ENCODE measurements around the gene SLX4IP. TPM values are rescaled to one million over a fixed set of nuclear protein-coding genes. Genes with fewer than 3 reads are reported as not detected.

The SLX4IP gene
- total RNA-seq, 4 donors from 2014 or later, result 4.8 to 7.2 (median 5.7) TPM

DNA sequence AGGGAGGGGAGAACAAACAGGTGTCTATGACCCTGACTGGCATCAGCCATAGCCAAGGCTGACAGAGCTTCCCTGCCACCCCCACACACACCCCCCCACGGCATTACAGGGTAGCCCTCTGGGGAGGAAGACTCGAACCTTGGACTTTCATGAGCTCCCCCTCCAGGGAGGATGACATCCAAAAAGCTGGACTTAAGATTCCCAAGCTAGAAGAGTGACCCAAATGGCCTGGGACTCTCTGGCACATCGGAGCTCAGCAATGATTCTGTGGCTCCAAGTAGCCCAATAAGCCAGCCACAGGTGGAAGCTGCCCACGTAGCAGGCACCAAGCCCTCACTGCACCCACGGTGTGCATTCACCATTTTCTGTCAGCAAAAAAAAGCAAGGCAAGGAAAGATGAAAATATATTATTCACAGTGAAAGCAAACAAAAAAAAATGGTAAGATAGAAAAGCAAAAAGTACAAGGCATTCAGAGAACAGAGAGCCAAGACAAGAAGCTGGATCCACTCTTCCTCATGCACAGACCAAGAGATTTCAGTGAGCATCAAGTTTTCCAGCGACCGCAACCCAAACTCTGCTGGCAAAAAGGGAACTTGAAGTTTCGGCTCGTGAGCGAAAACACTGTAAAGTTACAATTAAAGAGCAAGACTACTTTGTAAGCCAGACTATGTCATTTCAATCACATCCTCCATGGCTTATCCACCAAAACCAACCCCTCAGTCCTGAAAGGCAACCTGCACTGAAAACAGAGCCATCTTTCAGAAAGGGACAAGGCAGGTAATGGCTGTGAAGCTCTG is 227.8 kb downstream of the SLX4IP start:
- Histone ChIP-seq H3K36me3 (peaks cover 48% of the 10 kb centered on the region), H3K4me3 (no peak overlapping the region), H3K4me1 (peaks cover 91% of the 10 kb centered on the region), H3K9me3 (no peaks in the 10 kb centered on the region), H3K27me3 (no peaks in the 10 kb centered on the region), H3K27ac (no peak overlapping the region)
- WGBS, result 69% methylated on average over 10 of the region's 10 CpGs
- no peak for TF ChIP-seq EP300 (IDR thresholded peaks at IDR 0.05)
- peak in 1 of 2 donors; percentile 44 for DNase-seq (ENCODE audit: low spot score in 2 of 2)

GRCh38 chr20:10663756-10664155 is 228.7 kb downstream of the SLX4IP start:
- no peak overlapping the region for H3K27ac ChIP-seq
- peaks cover 46% of the 10 kb centered on the region for H3K36me3 ChIP-seq
- no peaks in the 10 kb centered on the region for H3K9me3 ChIP-seq
- peak in 1 of 2 donors; percentile 24 for DNase-seq (ENCODE audit: low spot score in 2 of 2)
- H3K4me3 ChIP-seq, result no peak overlapping the region
- H3K4me1 ChIP-seq, result peaks cover 91% of the 10 kb centered on the region
- H3K27me3 ChIP-seq, result no peaks in the 10 kb centered on the region
- TF ChIP-seq CTCF (IDR thresholded peaks at IDR 0.05), result no peak
- no peak for TF ChIP-seq POLR2AphosphoS5 (IDR thresholded peaks at IDR 0.05)
- no peak for TF ChIP-seq EP300 (IDR thresholded peaks at IDR 0.05)
- no peak for TF ChIP-seq POLR2A (IDR thresholded peaks at IDR 0.05)
- WGBS, result 67% methylated on average over 8 of the region's 8 CpGs

DNA sequence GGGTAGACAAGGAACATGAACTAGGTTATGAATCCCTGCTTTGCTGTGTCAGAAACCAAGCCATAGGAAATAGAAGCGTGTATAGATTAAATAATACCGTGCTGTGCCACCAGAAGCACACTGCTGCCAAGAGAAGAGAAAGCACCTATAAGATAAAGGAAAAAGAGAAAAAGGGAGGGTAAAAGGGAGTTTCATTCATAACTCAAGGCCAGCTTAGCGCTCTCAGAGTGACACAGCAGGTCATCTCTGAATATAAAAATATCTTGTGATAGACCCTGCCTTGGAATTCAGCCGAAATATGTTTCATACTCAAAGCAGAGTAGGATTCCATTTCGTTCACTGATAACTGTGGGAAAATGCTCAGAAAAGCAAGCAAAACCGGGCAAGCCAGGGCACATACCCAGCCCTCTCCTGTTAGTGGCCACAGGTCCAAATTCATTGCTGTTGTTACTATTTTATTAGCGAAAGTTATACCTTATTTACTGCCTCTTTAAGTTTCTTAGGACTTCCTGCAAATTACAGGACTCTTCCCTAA is 230.0 kb downstream of the SLX4IP start:
- no peak overlapping the region for H3K4me3 ChIP-seq
- DNase-seq (ENCODE audit: low spot score in 2 of 2), result peak in 1 of 2 donors; percentile 7

DNA sequence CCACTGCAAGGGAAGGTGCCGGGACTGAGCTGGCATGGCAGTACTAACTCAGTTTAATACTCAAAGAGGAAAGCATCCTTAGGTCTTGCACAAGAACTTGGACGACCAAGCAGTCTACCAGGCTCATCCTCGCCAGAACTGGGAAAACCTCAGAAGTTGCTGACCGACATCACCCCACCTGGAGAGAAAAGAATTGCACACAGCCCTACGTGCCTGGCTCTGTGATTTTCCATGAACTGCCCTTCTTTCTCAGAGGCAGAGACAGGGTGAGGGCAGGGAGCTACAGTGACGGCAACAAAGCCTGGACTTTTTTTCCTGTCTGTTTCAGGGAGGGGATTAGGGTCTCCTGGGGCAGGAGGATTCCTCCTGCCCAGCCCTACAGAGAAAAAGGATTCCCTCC is 230.7 kb downstream of the SLX4IP start:
- Histone ChIP-seq H3K4me1 (peaks cover 92% of the 10 kb centered on the region), H3K9me3 (no peaks in the 10 kb centered on the region), H3K27ac (peak overlapping the region; percentile 56), H3K4me3 (peak overlapping the region; percentile 88), H3K27me3 (no peaks in the 10 kb centered on the region), H3K36me3 (peaks cover 35% of the 10 kb centered on the region)
- WGBS, result 47% methylated on average over 6 of the region's 6 CpGs
- DNase-seq (ENCODE audit: low spot score in 2 of 2), result peak in 1 of 2 donors; percentile 66
- no peak for TF ChIP-seq POLR2A (IDR thresholded peaks at IDR 0.05)
- TF ChIP-seq POLR2AphosphoS5 (IDR thresholded peaks at IDR 0.05), result peak in 1 of 3 donors; percentile 47
- no peak for TF ChIP-seq CTCF (IDR thresholded peaks at IDR 0.05)
- no peak for TF ChIP-seq EP300 (IDR thresholded peaks at IDR 0.05)

More for the DNA sequence above, 230.0 kb downstream of the SLX4IP start:
- Histone ChIP-seq H3K4me1 (peaks cover 93% of the 10 kb centered on the region), H3K27me3 (no peaks in the 10 kb centered on the region), H3K9me3 (no peaks in the 10 kb centered on the region), H3K36me3 (peaks cover 42% of the 10 kb centered on the region), H3K27ac (peak overlapping the region; percentile 8)
- 46% methylated on average over 7 of the region's 7 CpGs for WGBS
- TF ChIP-seq POLR2AphosphoS5 (IDR thresholded peaks at IDR 0.05) (no peak), POLR2A (IDR thresholded peaks at IDR 0.05) (no peak), CTCF (IDR thresholded peaks at IDR 0.05) (no peak), EP300 (IDR thresholded peaks at IDR 0.05) (no peak)

DNA sequence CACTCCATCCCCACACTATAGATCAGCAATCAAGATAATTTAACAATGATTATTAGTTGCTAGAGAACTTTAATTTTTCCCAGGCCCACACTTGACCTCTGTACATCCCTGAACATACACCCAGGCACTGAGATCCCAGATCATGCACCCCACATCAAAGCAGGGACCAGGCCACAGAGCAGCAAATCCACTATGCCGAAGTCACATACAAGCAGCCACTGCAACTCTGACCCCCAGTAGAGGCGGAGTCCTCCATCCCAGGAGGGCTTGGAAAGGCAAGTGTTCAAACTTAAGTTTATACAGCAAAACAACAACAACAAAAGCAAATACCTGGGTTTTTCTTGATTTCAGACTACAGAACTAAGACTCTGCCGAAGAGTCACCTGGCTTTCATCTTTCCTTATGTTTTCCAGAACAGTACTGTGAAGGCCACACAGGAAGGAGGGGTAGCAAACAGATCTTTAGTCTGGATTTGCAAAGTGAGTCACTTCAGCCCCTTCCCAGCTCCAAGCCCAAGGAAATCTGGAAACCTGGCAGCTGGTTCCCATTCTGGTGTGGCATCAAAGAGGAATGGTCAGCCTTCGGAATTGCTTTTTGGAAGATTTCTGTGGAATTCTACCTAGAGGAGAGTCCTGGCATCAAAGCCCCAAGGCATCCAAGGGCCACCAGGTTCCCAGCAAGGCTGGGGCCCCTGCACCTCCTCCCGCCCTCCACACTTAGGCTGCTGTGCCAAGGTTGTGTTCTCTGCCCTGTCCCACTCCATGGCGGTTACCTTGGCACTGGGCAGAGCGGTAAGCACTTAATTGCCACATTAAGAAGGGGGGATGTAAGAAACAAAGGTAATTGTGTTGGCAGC is 231.3 kb downstream of the SLX4IP start:
- Histone ChIP-seq H3K9me3 (no peaks in the 10 kb centered on the region), H3K27ac (peak overlapping the region; percentile 56), H3K27me3 (no peaks in the 10 kb centered on the region), H3K4me3 (peak overlapping the region; percentile 88), H3K36me3 (peaks cover 28% of the 10 kb centered on the region), H3K4me1 (peaks cover 92% of the 10 kb centered on the region)
- TF ChIP-seq POLR2AphosphoS5 (IDR thresholded peaks at IDR 0.05), result no peak
- TF ChIP-seq CTCF (IDR thresholded peaks at IDR 0.05), result no peak
- no peak for TF ChIP-seq EP300 (IDR thresholded peaks at IDR 0.05)
- TF ChIP-seq POLR2A (IDR thresholded peaks at IDR 0.05), result no peak
- DNase-seq (ENCODE audit: low spot score in 2 of 2), result no peak
- WGBS, result 48% methylated on average over 7 of the region's 7 CpGs
